COR-L47 (cell line): ENCODE data around the gene PTP4A2.
"Not testable (repeated sequence)": the region's sequence is repeated elsewhere in the genome, so short reads cannot be mapped to it uniquely, and the experiment has no call there.

Source experiments
- DNase-seq: peaks from one replicate; lab custom pipeline; 2025; lab: John Stamatoyannopoulos, UW

Gene PTP4A2

GRCh38 chr1:31949862-31950261 is 11.7 kb upstream of the PTP4A2 start:
- DNase-seq, result no peak

GRCh38 chr1:31945677-31946076 is 7.5 kb upstream of the PTP4A2 start:
- not testable (repeated sequence) for DNase-seq

- no peak for DNase-seq
Observed at GRCh38 chr1:31944205-31945089, 6.3 kb upstream of the PTP4A2 start.

- DNase-seq, result no peak
Observed at GRCh38 chr1:31943546-31944184, 5.5 kb upstream of the PTP4A2 start.

- DNase-seq, result not testable (repeated sequence)
Observed at GRCh38 chr1:31942061-31942460, 3.9 kb upstream of the PTP4A2 start.

GRCh38 chr1:31939484-31940329 is 1.5 kb upstream of the PTP4A2 start:
- DNase-seq, result no peak

- peak; percentile 53 for DNase-seq
Observed at GRCh38 chr1:31937300-31938183, 626 bp downstream of the PTP4A2 start.

- DNase-seq, result no peak
Observed at GRCh38 chr1:31936981-31937299, 1.2 kb downstream of the PTP4A2 start.

GRCh38 chr1:31936278-31936980 is 1.7 kb downstream of the PTP4A2 start:
- no peak for DNase-seq

- no peak for DNase-seq
Observed at GRCh38 chr1:31934706-31935629, 3.2 kb downstream of the PTP4A2 start.

- no peak for DNase-seq
Observed at GRCh38 chr1:31932491-31933316, 5.5 kb downstream of the PTP4A2 start.

GRCh38 chr1:31931593-31932225 is 6.5 kb downstream of the PTP4A2 start:
- no peak for DNase-seq

- no peak for DNase-seq
Observed at GRCh38 chr1:31930836-31931592, 7.2 kb downstream of the PTP4A2 start.

GRCh38 chr1:31927661-31927980 is 10.5 kb downstream of the PTP4A2 start:
- DNase-seq, result no peak

GRCh38 chr1:31926853-31927660 is 11.1 kb downstream of the PTP4A2 start:
- no peak for DNase-seq

GRCh38 chr1:31926252-31926651 is 11.9 kb downstream of the PTP4A2 start:
- DNase-seq, result no peak

- not testable (repeated sequence) for DNase-seq
Observed at GRCh38 chr1:31925824-31926223, 12.3 kb downstream of the PTP4A2 start.
